ENCODE data around the gene CACNA1C.

The CACNA1C gene

GRCh38 chr12:2386566-2386965, 333.8 kb downstream of the CACNA1C start:
- Histone ChIP-seq H3K27ac (ENCODE audit: low read length) (no peak overlapping the region), H3K9me3 (ENCODE audit: insufficient read depth, low read length, severe bottlenecking) (no peaks in the 10 kb centered on the region), H3K79me2 (ENCODE audit: insufficient read depth, low read length) (no peaks in the 10 kb centered on the region), H3K4me1 (ENCODE audit: insufficient read depth, low read length) (no peaks in the 10 kb centered on the region), H3K27me3 (ENCODE audit: insufficient read depth, low read length, poor library complexity) (peaks cover 13% of the 10 kb centered on the region), H3K9ac (ENCODE audit: low read depth, low read length) (no peak overlapping the region), H4K20me1 (ENCODE audit: insufficient read depth, low read length) (no peaks in the 10 kb centered on the region; the same call in 1 of the 2 replicates), H3K36me3 (ENCODE audit: insufficient read depth, low read length) (no peaks in the 10 kb centered on the region), H3K4me3 (ENCODE audit: low read depth in 1 of 2, low read length in 2 of 2) (no peak overlapping the region), H2AFZ (ENCODE audit: low read depth, low read length) (no peak overlapping the region), H3K4me2 (ENCODE audit: insufficient read depth, low read length) (no peak overlapping the region)
- DNase-seq (no peak), ATAC-seq (ENCODE audit: insufficient read depth, low read depth) (no peak)
- no peak for TF ChIP-seq EZH2 (IDR thresholded peaks at IDR 0.05; ENCODE audit: borderline replicate concordance, low read depth, low read length, severe bottlenecking)
- no peak for TF ChIP-seq CTCF (IDR thresholded peaks at IDR 0.05; ENCODE audit: borderline replicate concordance, extremely low read depth, low read length, poor library complexity, severe bottlenecking)

GRCh38 chr12:2387103-2387834, 334.5 kb downstream of the CACNA1C start:
- ATAC-seq (ENCODE audit: insufficient read depth, low read depth) = no peak

GRCh38 chr12:2389079-2389790, 336.4 kb downstream of the CACNA1C start:
- no peaks in the 10 kb centered on the region for H3K79me2 ChIP-seq (ENCODE audit: insufficient read depth, low read length)
- H3K9me3 ChIP-seq (ENCODE audit: insufficient read depth, low read length, severe bottlenecking) = no peaks in the 10 kb centered on the region
- H3K4me1 ChIP-seq (ENCODE audit: insufficient read depth, low read length) = no peaks in the 10 kb centered on the region
- H3K27ac ChIP-seq (ENCODE audit: low read length) = no peak overlapping the region
- H3K4me2 ChIP-seq (ENCODE audit: insufficient read depth, low read length) = no peak overlapping the region
- no peak for TF ChIP-seq EZH2 (IDR thresholded peaks at IDR 0.05; ENCODE audit: borderline replicate concordance, low read depth, low read length, severe bottlenecking)
- TF ChIP-seq CTCF (IDR thresholded peaks at IDR 0.05; ENCODE audit: borderline replicate concordance, extremely low read depth, low read length, poor library complexity, severe bottlenecking) = no peak
- H2AFZ ChIP-seq (ENCODE audit: low read depth, low read length) = no peak overlapping the region
- DNase-seq = no peak
- ATAC-seq (ENCODE audit: insufficient read depth, low read depth) = no peak
- peaks cover 15% of the 10 kb centered on the region for H3K27me3 ChIP-seq (ENCODE audit: insufficient read depth, low read length, poor library complexity)
- H3K9ac ChIP-seq (ENCODE audit: low read depth, low read length) = no peak overlapping the region
- no peak overlapping the region for H3K4me3 ChIP-seq (ENCODE audit: low read depth in 1 of 2, low read length in 2 of 2)
- no peaks in the 10 kb centered on the region for H3K36me3 ChIP-seq (ENCODE audit: insufficient read depth, low read length)
- no peaks in the 10 kb centered on the region for H4K20me1 ChIP-seq (ENCODE audit: insufficient read depth, low read length)

More at GRCh38 chr12:2387103-2387834, 334.5 kb downstream of the CACNA1C start:
- TF ChIP-seq CTCF (IDR thresholded peaks at IDR 0.05; ENCODE audit: borderline replicate concordance, extremely low read depth, low read length, poor library complexity, severe bottlenecking) (no peak), EZH2 (IDR thresholded peaks at IDR 0.05; ENCODE audit: borderline replicate concordance, low read depth, low read length, severe bottlenecking) (no peak)
- no peaks in the 10 kb centered on the region for H3K36me3 ChIP-seq (ENCODE audit: insufficient read depth, low read length)
- no peak overlapping the region for H3K4me3 ChIP-seq (ENCODE audit: low read depth in 1 of 2, low read length in 2 of 2)
- no peak overlapping the region for H3K9ac ChIP-seq (ENCODE audit: low read depth, low read length)
- no peaks in the 10 kb centered on the region; the same call in 1 of the 2 replicates for H4K20me1 ChIP-seq (ENCODE audit: insufficient read depth, low read length)
- no peaks in the 10 kb centered on the region for H3K4me1 ChIP-seq (ENCODE audit: insufficient read depth, low read length)
- DNase-seq = no peak
- peaks cover 13% of the 10 kb centered on the region for H3K27me3 ChIP-seq (ENCODE audit: insufficient read depth, low read length, poor library complexity)
- no peaks in the 10 kb centered on the region for H3K79me2 ChIP-seq (ENCODE audit: insufficient read depth, low read length)
- no peak overlapping the region for H3K4me2 ChIP-seq (ENCODE audit: insufficient read depth, low read length)
- H3K9me3 ChIP-seq (ENCODE audit: insufficient read depth, low read length, severe bottlenecking) = no peaks in the 10 kb centered on the region
- no peak overlapping the region for H2AFZ ChIP-seq (ENCODE audit: low read depth, low read length)
- H3K27ac ChIP-seq (ENCODE audit: low read length) = no peak overlapping the region

Data from DND-41 (cell line).